ENCODE measurements around the gene POLL. TPM values are rescaled to one million over a fixed set of nuclear protein-coding genes. Genes with fewer than 3 reads are reported as not detected.

POLL gene
- polyA plus RNA-seq, 4 donors = 25.1 to 43.3 (median 33.3) TPM

DNA sequence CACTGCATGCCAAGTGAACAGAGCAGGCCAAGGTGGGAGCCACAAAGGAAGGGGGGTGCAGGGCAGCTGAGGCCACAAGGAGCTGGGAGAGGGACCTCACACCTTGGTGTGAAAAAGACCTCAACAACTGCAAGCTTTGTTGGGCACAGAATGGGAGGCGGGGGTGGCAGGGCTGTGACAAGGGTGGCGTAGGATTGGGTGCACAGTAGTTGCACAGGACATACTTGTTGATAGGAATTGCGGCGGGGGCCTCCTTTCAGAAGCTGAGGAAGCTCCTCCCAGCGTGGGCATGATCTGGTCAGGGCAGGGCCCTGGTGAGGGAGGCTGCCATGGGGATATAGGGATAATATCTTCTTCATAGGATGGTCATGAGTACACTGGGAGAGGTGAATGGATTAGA, 25.8 kb downstream of the POLL start:
- no peak for DNase-seq (ENCODE audit: low read depth in 4 of 4, low spot score in 3 of 4)

DNA sequence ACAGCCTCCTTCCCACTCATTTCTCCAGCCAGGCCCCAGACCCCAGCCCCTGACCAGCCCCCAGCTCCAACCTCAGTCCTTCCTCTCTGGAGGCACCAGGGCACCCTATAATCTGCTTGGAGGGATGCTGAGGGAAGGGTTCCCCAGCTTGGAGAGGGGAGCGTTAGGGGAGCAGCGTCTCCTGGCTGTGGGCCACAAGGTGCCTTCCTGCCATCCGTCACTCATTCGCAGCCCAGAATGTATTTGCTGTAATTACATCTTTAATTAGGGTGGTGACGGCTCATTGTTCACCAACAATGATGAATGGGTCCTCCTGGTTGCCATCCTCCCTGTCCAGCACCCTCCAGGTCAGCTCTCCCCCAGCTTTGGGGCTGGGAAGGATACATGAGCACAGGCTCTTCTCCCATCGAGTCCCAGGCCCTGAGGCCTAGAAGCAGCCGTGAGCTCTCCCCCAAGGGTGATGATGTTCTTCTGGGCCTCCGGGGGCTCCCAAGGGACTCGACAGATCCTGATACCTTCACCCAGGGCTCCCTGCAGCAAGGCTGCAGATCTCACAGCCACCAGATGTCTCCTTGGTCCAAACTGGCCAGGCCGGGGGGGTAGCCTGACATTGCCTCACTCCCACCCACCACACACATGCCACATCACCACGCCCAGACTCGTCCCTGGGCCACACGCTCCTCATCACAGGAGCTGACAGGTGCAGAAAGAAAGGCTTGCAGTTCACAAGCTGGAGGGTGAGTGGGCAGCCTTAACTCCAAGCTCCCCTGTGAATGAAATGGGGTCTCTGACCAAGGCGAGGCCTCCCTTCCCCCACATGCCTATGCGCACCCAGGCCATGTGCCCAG, 26.8 kb downstream of the POLL start:
- no peak for DNase-seq (ENCODE audit: low read depth in 4 of 4, low spot score in 3 of 4)

DNA sequence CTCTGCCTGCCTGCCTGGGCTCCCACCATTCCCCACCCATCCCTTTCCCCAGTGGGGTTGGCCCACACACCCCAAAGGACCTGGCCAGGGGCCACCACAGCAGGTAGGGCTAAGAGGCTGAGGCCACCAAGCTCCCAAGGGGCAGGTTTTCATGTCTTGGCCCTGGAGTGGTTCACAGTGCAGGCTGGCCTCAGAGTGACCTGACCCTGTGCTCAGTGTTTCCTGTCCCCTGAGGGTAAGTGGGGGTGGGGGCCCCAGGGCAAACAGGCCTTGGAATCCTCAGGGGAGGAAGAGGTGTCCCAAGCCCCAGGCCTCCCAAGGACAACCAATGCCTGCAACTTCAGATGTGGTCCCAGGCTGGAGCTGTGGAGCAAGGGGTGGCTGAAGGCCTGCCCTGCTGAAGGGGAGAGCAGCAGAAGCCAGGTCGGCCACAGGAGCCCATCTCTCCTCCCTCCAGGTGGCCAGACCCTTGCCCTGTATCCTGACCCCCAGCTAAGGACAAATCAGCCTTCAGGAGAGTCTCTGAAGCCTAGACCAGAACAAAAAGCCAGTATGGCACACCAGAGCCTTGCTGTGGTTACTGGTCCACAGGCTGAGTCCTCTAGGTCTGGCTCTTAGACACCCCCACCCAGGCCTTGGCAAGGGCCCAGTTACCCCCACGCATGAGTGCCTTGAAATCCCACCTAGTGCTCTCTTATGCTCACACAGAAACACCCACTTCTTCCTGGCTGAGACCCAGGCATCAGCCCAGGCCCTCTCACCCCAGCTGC, 27.6 kb downstream of the POLL start:
- no peak for DNase-seq (ENCODE audit: low read depth in 4 of 4, low spot score in 3 of 4)

DNA sequence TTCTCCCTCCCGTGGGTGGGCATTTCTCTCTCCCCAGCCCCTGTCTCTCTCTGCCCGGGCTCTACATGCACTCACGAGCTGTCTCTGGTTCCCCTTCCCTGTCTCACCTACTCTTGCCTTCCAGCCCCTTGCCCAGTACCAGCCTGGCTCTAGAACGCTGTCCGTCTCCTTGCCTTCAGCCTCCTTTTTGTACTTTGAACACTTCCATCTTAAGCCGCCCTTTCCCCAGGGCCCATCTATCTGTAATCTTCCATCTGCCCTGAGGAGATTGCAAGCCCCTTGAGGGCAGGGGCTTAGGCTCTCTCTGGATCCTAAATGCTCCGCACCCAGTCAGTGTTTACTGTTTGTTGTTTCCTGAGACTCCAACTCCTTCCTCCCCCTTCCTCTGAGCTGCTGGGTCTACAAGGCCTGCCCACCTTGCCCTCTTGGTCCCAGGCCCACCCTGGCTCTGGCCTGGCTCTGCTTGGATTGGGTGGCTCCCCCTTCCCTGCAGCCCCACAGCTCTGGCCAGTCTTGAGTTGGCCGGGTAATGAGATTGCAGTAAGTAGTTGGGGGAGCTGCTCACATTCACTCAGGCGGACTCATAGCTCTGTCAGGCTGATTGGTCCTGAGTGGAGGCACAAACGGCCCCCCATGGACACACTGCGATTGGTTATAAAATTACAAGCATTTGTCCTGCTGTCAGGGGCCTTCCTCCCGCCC, 28.3 kb downstream of the POLL start:
- no peak for DNase-seq (ENCODE audit: low read depth in 4 of 4, low spot score in 3 of 4)

DNA sequence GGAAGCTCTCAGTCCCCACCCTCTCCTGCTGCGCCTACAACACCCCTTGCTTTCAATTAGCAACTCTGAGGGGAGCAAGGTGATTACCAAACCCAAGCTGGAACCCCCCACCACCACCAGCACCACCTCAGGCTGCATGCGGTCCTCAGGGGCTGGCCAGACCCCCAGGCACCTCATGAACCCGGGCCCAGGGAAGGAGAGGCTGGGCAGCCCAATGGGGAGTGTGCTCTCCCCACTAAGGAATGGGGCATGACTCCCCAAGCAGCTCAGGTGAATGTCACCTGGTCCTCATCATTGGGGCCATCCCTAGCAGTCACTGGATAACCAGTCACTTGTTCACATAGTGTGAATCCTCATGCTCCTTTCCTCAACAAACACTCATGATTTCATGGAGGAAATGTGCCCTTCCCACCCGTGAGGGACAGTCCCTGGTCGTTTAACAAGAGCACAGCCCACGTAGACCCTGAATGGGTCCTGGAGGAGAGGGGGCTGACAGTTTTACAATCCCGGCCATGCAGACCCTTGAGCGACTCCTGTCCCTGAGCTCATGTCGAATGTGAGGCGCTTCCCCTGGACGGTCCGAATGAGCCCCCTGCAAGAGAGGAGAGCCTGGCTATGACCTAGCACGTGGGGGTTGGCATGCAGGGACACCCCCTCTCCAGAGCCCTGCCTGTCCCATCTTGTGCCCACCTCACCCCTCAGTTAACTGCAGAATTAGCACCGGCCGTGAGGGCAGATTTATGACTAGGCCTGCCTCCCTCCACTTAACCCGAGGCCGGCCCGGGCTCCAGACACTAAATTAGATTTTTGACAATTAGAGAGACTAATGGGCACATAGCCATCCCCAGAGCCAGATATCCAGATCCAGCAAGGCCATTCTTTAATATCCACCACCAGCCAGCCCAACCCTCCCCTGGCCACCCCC, 29.1 kb downstream of the POLL start:
- no peak for DNase-seq (ENCODE audit: low read depth in 4 of 4, low spot score in 3 of 4)

DNA sequence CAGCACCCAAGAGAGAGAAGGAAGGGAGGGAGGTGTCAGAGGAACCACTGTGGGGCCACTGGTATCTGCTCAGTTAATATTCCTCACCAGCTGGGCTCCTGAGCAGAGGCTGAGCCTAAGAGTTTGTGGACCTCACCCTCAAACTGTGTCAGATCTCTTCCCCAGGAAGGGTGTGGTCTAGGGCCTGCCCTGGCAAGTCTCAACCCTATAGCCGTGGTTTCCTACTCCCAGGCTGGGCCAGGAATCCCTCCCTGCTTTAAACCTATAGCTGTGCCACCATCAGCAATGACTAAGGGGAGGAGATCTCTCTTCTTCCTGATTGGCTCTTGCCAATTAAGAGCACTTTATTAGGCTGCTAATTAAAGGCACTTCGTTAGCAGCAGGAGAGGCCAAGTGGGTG, 29.9 kb downstream of the POLL start:
- DNase-seq (ENCODE audit: low read depth in 4 of 4, low spot score in 3 of 4) = no peak

DNA sequence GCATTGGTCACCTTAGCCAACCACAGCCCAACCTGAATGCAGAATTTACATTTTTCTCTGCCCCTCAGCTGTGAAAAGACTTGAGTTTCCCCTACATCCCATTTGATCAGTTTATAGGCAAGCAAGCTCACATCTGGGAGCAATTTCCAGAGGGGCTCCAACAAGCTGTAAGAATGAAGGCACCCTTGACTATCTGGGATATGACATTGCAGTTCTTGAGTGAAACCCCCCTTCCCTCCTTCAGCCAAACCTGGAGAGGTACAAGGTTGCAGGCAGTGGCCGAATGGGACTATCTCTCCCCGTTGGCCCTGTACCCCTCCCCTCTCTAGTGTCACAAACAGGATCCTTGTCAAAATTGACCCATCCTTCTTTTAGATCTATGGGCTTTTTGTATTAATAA, 30.5 kb downstream of the POLL start:
- no peak for DNase-seq (ENCODE audit: low read depth in 4 of 4, low spot score in 3 of 4)

DNA sequence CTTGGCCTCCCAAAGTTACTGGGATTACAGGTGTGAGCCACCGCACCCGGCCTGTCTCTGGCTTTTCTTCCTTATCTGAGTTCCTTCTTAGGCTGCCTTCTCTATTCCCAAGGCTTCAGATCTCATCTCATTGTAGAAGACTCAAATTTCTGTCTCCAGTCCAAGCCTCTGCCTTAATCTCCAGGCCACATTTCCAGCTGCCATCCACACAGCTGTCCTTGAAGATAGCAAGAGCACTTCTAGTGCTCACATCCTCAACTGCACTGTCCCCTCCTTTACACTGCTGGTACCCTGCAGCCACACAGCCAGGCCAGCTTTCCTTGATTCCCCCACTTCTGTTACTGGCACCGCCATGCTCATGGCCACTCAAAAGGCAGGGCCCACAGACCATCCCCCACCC, 35.6 kb downstream of the POLL start:
- no peak for DNase-seq (ENCODE audit: low read depth in 4 of 4, low spot score in 3 of 4)

DNA sequence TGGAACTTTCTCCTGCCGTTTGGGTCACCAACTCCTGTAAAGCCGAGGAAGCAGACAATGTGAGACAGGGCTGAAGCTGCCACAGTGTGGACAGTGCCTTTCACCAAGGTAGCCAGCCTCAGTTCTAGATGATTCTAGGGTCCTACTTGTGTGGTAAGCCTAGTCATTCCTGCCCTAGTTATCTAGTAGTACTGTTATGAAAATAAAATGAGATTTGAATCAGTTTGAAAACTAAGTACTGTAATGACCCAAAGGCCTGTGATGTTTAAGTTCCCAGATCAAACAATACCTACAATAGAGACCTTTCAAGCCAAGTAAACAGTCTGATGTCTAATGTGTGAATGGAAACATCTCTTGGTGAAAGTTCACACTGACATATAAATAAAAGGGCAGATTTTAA, 37.1 kb downstream of the POLL start:
- DNase-seq (ENCODE audit: low read depth in 4 of 4, low spot score in 3 of 4) = no peak

DNA sequence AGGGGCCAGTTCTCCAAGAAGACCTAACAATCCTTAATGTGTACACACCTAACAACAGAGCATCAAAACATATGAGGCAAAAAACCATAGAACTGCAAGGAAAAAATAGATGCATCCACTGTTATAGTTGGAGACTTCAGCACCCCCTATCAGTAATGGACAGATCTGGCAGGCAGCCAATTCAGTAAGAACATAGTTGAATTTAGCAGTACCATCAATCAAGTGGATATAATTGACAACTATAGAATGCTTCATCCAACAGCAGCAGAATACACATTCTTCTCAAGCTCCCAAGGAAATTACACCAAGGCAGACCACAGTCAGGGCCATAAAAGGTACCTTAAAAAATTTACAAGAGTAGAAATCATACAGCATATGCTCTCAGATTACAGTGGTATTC, 42.2 kb downstream of the POLL start:
- DNase-seq (ENCODE audit: low read depth in 4 of 4, low spot score in 3 of 4) = no peak

DNA sequence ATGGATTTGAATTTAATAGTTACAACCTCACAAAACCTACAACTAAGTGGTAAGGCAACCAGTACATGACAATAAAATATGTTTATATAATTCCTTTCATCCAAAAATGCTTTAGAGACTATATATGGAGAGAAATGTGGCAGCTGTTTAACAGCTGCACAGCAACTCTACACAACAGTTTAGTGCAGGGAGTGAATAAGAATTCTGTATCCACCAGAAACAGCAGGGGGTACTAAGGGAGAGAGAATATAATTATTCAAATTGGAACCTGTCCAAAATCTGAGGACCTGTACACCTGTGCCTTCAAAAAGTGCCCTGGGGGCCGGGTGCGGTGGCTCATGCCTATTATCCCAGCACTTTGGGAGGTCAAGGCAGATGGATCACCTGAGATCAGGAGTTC, 49.6 kb downstream of the POLL start:
- no peak for DNase-seq (ENCODE audit: low read depth in 4 of 4, low spot score in 3 of 4)

DNA sequence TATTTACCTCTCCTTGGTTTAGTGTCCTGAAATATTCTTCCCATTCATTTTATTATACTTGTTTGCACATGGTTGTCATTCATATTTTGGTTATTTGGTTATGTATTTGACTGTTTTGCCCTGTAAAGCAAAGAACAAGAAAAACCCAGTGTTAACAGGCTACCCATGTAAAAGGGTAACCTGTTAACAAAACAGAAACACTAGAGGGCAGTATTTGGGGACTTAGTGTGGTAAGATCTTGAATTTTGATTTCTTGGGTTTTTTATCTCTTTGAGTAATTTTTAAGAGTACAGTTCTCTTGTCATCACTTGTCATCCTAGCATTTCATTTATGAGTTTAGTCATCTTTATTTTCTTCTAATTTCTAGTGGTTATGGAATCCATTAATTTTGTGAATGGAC, 51.3 kb downstream of the POLL start:
- DNase-seq (ENCODE audit: low read depth in 4 of 4, low spot score in 3 of 4) = no peak

DNA sequence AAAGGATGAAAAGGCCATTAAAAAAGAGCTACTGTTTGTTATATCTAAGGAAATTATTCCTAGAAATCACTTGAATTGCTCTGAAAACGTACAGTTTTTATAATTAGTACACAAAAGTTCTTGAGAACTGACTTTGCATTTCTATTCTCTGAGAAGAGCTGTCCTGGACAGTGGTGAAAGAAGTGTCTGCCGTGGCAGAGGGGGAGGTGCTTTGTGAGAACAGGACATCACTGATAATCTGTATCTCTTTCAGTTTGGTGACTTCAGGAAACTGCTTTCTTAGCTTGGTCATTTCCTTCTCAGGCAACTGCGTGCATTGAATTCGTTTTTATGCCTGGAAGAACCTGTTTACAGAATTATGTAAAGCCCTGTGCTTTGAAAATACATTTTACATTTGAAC, 52.1 kb downstream of the POLL start:
- DNase-seq (ENCODE audit: low read depth in 4 of 4, low spot score in 3 of 4) = no peak

DNA sequence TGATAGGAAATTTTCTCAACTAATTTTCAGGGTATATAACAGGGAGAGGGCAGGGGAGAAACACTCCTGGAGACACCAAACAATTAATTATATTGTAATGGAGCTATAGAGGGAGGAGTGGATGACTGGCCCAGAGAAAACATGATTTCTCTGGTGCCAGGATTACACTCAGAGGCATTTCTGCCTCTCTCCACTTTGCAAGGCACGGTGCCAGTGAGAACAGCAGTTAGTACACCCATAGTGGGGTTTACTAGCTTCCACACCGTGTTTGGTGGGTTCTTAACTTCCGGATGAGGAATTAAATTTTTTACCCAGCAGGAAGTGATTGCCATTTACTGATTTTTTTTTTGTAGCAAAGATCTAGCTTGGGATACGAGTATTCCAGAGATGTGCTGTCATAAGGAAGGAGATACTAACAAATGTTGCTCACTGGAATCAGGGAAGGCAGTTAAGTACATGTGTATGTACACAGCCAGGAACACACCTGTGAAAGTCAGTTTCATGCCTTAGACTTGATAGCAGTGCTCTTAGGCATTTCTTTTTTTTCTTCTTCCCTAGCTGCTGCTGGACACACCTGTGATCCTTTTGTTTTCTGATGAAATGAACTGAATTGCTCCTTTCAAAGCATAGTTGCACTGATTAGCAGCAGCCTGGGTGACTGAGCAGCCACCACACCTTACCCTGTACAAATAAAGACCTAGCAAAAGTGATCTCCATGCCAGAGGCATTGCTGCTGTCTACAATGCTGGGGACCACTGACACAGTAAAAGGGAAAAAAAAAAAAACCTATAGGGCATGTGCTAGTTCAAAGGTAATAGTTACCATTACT, 58.1 kb downstream of the POLL start:
- no peak for DNase-seq (ENCODE audit: low read depth in 4 of 4, low spot score in 3 of 4)

DNA sequence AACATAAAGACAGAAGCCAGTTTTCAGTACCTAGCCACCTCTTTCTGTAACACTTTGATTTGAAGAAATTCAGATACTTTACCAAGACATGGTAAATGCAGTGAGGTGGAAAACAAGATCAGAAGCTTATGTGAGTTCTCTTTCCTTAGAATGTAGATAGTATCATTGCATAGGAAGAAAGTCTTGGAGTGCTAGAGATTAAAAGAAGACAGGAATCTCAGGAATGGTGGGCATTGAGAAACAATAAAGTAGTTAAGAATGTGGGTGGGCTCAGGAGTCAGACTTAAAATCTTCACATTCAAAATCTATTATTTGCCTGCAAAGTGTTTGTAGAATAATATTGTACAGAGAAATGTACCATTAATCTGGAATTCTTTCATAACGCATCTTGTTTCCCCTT, 58.9 kb downstream of the POLL start:
- DNase-seq (ENCODE audit: low read depth in 4 of 4, low spot score in 3 of 4) = no peak

Other genes with a start within 250 kb of the POLL start
- gene BTRC, start 234.1 kb downstream of the POLL start, polyA plus RNA-seq (ENCODE audit: insufficient read length in 4 of 4) = 10 to 100 TPM; 24.9 to 29.0 (median 26.6) TPM
- 10 to 100 TPM; 23.1 to 43.6 (median 41.8) TPM for gene DPCD, start 64 bp upstream of the POLL start, polyA plus RNA-seq (ENCODE audit: insufficient read length in 4 of 4)
- gene FBXW4, start 106.9 kb upstream of the POLL start, polyA plus RNA-seq (ENCODE audit: insufficient read length in 4 of 4) = 10 to 100 TPM; 39.1 to 55.6 (median 53.8) TPM
- gene FGF8, start 187.9 kb upstream of the POLL start, polyA plus RNA-seq (ENCODE audit: insufficient read length in 4 of 4) = 1 to 10 TPM; 4.6 to 9.7 (median 7.3) TPM
- 10 to 100 TPM; 51.1 to 64.8 (median 55.1) TPM for gene NPM3, start 195.2 kb upstream of the POLL start, polyA plus RNA-seq (ENCODE audit: insufficient read length in 4 of 4)
- 100 to 1,000 TPM; 128 to 211 (median 159) TPM for gene OGA, start 230.2 kb upstream of the POLL start, polyA plus RNA-seq (ENCODE audit: insufficient read length in 4 of 4)